DOHH2 (cell line): ENCODE data around the gene ACADM.

ENCODE experiments used
- EZH2phosphoT487 ChIP-seq: fragments of 200-600 bp; sonication (generic); IDR thresholded peaks from 2 replicates; pipeline ENCODE4 v1.6.1; 2017; ENCODE audit warnings: borderline replicate concordance, mild to moderate bottlenecking, antibody characterized with exemption, low read length, moderate library complexity, mixed read lengths
- TF ChIP-seq, protein P1 (sequence below): fragments of 200-600 bp; sonication (generic); IDR thresholded peaks from one replicate; pipeline ENCODE4 v1.5.1; 2014; ENCODE audit warnings: antibody characterized with exemption, mild to moderate bottlenecking, low read depth, low read length; ENCODE audit not compliant: poor library complexity, severe bottlenecking

DNA sequence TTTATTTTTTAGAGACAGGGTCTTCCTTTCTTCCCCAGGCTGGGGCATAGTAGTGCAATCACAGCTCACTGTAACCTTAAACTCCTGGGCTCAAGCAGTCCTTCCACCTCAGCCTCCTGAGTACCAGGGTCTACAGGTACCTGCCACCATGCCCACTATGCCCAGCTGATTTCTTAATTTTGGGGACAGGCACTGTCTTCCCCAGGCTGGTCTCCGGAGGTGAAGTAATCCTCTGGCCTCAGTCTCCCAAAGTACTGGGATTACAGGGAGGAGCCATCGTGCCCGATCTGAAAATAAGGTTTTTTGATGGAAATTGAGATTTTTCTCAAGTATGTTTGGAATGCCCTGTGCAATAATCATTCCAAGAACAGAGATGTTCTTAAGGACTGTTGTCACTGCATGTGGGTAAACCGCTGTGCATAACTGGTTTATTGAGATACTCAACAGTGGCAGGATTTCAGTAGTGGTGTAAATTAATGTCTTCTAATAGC lies 71.2 kb downstream of the ACADM start:
- TF ChIP-seq, protein P1, sequence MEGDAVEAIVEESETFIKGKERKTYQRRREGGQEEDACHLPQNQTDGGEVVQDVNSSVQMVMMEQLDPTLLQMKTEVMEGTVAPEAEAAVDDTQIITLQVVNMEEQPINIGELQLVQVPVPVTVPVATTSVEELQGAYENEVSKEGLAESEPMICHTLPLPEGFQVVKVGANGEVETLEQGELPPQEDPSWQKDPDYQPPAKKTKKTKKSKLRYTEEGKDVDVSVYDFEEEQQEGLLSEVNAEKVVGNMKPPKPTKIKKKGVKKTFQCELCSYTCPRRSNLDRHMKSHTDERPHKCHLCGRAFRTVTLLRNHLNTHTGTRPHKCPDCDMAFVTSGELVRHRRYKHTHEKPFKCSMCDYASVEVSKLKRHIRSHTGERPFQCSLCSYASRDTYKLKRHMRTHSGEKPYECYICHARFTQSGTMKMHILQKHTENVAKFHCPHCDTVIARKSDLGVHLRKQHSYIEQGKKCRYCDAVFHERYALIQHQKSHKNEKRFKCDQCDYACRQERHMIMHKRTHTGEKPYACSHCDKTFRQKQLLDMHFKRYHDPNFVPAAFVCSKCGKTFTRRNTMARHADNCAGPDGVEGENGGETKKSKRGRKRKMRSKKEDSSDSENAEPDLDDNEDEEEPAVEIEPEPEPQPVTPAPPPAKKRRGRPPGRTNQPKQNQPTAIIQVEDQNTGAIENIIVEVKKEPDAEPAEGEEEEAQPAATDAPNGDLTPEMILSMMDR, result no peak
- TF ChIP-seq EZH2phosphoT487, result no peak
